ENCODE measurements around the gene SLC16A2.

Gene SLC16A2

DNA sequence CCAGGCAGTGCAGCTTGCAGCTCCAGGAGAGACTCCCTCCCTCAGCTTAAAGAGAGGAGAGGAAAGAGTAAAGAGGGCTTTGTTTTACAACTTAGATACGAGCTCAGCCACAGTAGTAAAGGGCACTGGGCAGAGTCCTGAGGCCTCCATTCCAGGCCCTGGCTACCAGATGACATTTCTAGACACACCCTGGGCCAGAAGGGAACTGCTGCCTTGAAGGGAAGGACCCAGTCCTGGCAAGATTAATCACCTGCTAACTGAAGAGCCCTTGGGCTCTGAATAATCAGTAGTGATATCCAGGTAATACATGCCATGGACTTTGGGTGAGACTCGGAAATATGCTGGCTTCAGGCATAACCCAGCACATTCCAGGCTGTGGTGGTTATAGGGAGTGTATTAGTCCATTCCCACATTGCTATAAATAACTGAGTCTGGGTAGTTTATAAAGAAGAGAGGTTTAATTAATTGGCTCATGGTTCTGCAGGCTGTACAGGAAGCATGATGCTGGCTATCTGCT lies 15.3 kb upstream of the SLC16A2 start:
- no peak for TF ChIP-seq CTCF (IDR thresholded peaks at IDR 0.05; ENCODE audit: borderline replicate concordance, insufficient read depth, low read depth, low read length)
- no peak overlapping the region for H3K4me3 ChIP-seq (ENCODE audit: low read depth, low read length)

DNA sequence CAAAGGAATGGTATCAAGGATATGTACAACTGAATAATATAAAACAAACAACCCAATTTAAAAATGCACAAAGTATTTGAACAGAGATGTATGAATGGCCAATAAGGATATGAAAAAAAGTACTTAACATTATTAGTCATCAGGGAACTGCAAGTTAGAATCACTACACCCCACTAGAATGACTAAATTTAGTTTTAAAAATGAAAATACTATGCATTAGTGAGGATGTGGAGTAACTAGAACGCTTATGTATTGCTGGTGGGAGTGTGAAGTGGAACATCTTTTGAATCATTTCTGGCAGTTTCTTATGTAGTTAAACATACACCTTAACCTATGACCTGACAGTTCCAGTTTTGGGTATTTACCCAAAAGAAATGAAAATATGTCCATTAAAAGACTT lies 13.0 kb upstream of the SLC16A2 start:
- TF ChIP-seq CTCF (IDR thresholded peaks at IDR 0.05; ENCODE audit: borderline replicate concordance, insufficient read depth, low read depth, low read length), result no peak
- no peak overlapping the region for H3K4me3 ChIP-seq (ENCODE audit: low read depth, low read length)

DNA sequence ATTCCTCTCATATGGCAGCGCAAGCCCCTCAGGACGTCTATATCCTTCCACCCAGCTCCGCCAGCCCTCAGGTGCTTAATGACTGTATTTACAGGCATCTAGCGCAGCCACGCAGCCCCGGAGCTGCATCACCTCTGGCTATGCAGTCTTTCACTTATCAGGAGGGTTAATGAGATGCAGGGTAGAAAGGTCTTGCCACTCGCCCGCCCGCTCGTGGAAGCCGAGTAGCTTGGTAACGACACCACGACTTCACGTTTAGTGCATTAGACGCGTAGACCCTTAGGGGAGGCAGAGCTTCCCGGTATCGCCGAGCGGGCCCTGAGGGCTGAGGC lies 1.5 kb upstream of the SLC16A2 start:
- H3K4me3 ChIP-seq (ENCODE audit: low read depth, low read length), result no peak overlapping the region
- no peak for TF ChIP-seq CTCF (IDR thresholded peaks at IDR 0.05; ENCODE audit: borderline replicate concordance, insufficient read depth, low read depth, low read length)

- no peak overlapping the region for H3K4me3 ChIP-seq (ENCODE audit: low read depth, low read length)
- no peak for TF ChIP-seq CTCF (IDR thresholded peaks at IDR 0.05; ENCODE audit: borderline replicate concordance, insufficient read depth, low read depth, low read length)
Observed at GRCh38 chrX:74420196-74421035, 877 bp upstream of the SLC16A2 start.

DNA sequence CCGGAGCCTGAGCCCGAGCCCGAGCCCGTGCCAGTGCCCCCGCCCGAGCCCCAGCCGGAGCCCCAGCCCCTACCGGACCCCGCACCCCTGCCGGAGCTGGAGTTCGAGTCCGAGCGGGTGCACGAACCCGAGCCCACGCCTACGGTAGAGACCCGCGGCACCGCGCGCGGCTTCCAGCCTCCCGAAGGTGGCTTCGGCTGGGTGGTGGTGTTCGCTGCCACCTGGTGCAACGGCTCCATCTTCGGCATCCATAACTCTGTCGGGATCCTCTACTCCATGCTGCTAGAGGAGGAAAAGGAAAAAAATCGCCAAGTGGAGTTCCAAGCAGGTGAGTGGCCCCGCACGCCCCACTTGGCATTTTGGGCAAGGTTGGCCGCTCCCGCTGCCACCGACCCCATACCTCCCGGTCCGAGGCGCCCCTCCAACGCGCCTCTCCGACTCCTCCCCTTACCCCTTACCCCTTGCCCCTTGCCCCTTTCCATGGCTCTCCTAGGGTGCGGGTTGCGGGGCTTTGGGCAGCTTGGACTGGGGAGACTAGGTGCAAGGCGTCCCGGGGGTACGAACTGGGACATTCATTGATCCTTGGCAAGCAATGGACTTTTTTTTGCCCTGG lies 553 bp downstream of the SLC16A2 start:
- no peak overlapping the region for H3K4me3 ChIP-seq (ENCODE audit: low read depth, low read length)
- TF ChIP-seq CTCF (IDR thresholded peaks at IDR 0.05; ENCODE audit: borderline replicate concordance, insufficient read depth, low read depth, low read length), result no peak

DNA sequence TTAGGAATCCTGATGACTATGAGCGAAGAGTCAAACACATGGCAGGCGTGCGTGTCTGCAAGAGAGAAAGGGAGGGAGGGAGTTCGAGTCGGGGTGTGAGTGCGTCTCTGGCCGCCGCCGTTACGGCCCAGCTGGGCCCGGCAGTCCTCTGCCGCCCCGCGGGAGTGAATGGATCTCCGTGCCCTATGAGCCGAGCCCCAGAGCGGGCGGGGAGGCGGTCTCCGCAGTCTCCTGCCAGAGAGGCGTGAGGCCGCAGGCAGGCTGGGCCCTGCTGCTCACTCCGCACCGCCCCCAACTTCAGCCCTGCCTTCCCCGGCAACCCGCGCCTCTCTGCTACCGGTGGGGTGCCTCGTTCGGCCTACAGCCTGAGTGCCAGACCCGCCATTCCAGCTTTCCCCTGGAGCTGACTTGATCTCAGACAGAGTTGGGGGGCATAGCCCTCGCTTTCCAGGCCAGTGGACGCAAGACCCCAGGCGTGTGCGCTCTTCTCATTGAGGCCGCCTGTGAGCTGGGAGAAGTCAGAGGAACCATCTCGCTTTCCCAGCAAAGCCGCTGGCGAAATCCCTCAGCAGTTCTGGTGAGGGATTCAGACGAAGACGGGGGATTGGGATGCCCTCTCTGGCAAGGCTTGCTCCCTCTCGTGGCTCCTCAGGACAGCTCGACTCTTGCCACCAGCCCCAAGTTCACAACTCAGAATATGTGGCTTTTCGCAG lies 1.4 kb downstream of the SLC16A2 start:
- no peak overlapping the region for H3K4me3 ChIP-seq (ENCODE audit: low read depth, low read length)
- TF ChIP-seq CTCF (IDR thresholded peaks at IDR 0.05; ENCODE audit: borderline replicate concordance, insufficient read depth, low read depth, low read length), result no peak
